Endothelial cell of umbilical vein (primary cell): ENCODE measurements around the gene LST1. TPM values are rescaled to one million over a fixed set of nuclear protein-coding genes. Genes with fewer than 3 reads are reported as not detected.

Source experiments
- BruUV-seq: library from RNA; stranded (reverse); fragments of 400-500 nt; replicated peaks from 2 replicates; lab custom pipeline; 2021; lab: Mats Ljungman, UMichigan
- CTCF ChIA-PET: fragments of 300-600, 350-600 bp; sonication (Branson Sonifier 250); formaldehyde crosslinking; loops from one replicate; lab custom pipeline; 2021; ENCODE audit warnings: antibody characterized with exemption, inconsistent platforms; lab: Charles Lee
- POLR2A ChIA-PET: fragments of 300-600, 350-600 bp; sonication (Branson Sonifier 250); formaldehyde crosslinking; loops from one replicate; lab custom pipeline; 2021; ENCODE audit warnings: antibody characterized with exemption, inconsistent platforms; lab: Charles Lee
- DNase-seq: peaks from one replicate; pipeline ENCODE4 v3.0.0-alpha.2; 2011; ENCODE audit warnings: low read depth, low spot score
- FAIRE-seq: peaks from 2 replicates; lab custom pipeline; 2011; peaks lifted over from hg19 to GRCh38; lab: Jason Lieb, UNC
- H2AFZ ChIP-seq: 2 replicates; pipeline ENCODE4 v1.6.0; 2012; ENCODE audit warnings: low read depth, low read length, control low read depth, inconsistent platforms
- H3K27ac ChIP-seq: 2 replicates; pipeline ENCODE4 v1.5.1; 2011; ENCODE audit warnings: low read depth, mild to moderate bottlenecking, control low read depth, low read length, moderate library complexity; ENCODE audit not compliant: insufficient read depth
- H3K27me3 ChIP-seq, 2 experiments: 2 replicates each; pipeline versions ENCODE4 v1.6.0 to v1.6.1; 2011; ENCODE audit warnings: low read length in 2 of 2, mixed read lengths in 1 of 2; ENCODE audit not compliant: control insufficient read depth in 2 of 2, insufficient read depth in 2 of 2
- H3K36me3 ChIP-seq, 2 experiments: 2 replicates in 1 of 2; 3 replicates in 1 of 2; pipeline ENCODE4 v1.5.1; 2011; ENCODE audit warnings: low read length in 2 of 2, mild to moderate bottlenecking in 1 of 2, moderate library complexity in 1 of 2; ENCODE audit not compliant: control insufficient read depth in 2 of 2, insufficient read depth in 2 of 2; ENCODE audit errors: extremely low read depth in 1 of 2
- H3K4me1 ChIP-seq: 3 replicates; pipeline ENCODE4 v1.5.1; 2011; ENCODE audit warnings: mild to moderate bottlenecking, low read length; ENCODE audit not compliant: control insufficient read depth, insufficient read depth; ENCODE audit errors: extremely low read depth
- H3K4me2 ChIP-seq: 2 replicates; pipeline ENCODE4 v1.6.1; 2011; ENCODE audit warnings: low read length, control low read depth, mixed read lengths; ENCODE audit not compliant: insufficient read depth
- H3K4me3 ChIP-seq, 3 experiments: fragments of 200-600 bp in 1 of 3; sonication (generic), shearing (Covaris generic) in 1 of 3; replicated peaks in 1 of 3; 2 replicates each; pipeline ENCODE4 v1.5.1; 2011 to 2016; ENCODE audit warnings: control low read depth in 3 of 3, low read length in 3 of 3, mild to moderate bottlenecking in 2 of 3, inconsistent platforms in 1 of 3, low read depth in 1 of 3, moderate library complexity in 1 of 3; ENCODE audit not compliant: insufficient read depth in 1 of 3
- H3K79me2 ChIP-seq: 2 replicates; pipeline ENCODE4 v1.6.0; 2012; ENCODE audit warnings: low read length, inconsistent platforms; ENCODE audit not compliant: control insufficient read depth, insufficient read depth
- H3K9ac ChIP-seq: replicated peaks from 2 replicates; pipeline ENCODE3; 2011; ENCODE audit warnings: low read length, control low read depth; ENCODE audit not compliant: insufficient read depth; ENCODE audit errors: extremely low read depth
- H3K9me1 ChIP-seq: replicated peaks from 3 replicates; pipeline ENCODE4 v1.6.0; 2011; ENCODE audit warnings: mild to moderate bottlenecking, low read length; ENCODE audit not compliant: control insufficient read depth, insufficient read depth; ENCODE audit errors: extremely low read depth
- H3K9me3 ChIP-seq: replicated peaks from 2 replicates; pipeline ENCODE4 v1.5.1; 2012; ENCODE audit warnings: low read length, inconsistent platforms; ENCODE audit not compliant: control insufficient read depth, insufficient read depth
- H4K20me1 ChIP-seq: replicated peaks from 2 replicates; pipeline ENCODE3; 2011; ENCODE audit warnings: mild to moderate bottlenecking, low read length; ENCODE audit not compliant: control insufficient read depth, insufficient read depth; ENCODE audit errors: extremely low read depth
- CTCF ChIP-seq, 2 donors: IDR thresholded peaks; 1 replicate in 1 of 2; 2 replicates in 1 of 2; pipeline ENCODE4 v1.5.1; 2011; ENCODE audit warnings: low read length in 2 of 2, mild to moderate bottlenecking in 2 of 2, moderate library complexity in 2 of 2, control low read depth in 1 of 2, inconsistent platforms in 1 of 2, low read depth in 1 of 2; ENCODE audit not compliant: insufficient read depth in 1 of 2; ENCODE audit errors: extremely low read depth in 1 of 2
- EZH2 ChIP-seq: IDR thresholded peaks from 2 replicates; pipeline ENCODE4 v1.6.1; 2012; ENCODE audit warnings: borderline replicate concordance, low read depth, mild to moderate bottlenecking, moderate library complexity, low read length, inconsistent platforms; ENCODE audit not compliant: severe bottlenecking
- FOS ChIP-seq: IDR thresholded peaks from 2 replicates; pipeline ENCODE4 v1.6.1; 2011; ENCODE audit warnings: mild to moderate bottlenecking, low read length, moderate library complexity, borderline replicate concordance; ENCODE audit not compliant: insufficient read depth
- GATA2 ChIP-seq: IDR thresholded peaks from 2 replicates; pipeline ENCODE4 v1.7.0; 2011; ENCODE audit warnings: low read depth, mild to moderate bottlenecking, moderate library complexity, mixed read lengths, low read length; ENCODE audit not compliant: insufficient read length, insufficient read depth
- JUN ChIP-seq: IDR thresholded peaks from 2 replicates; pipeline ENCODE4 v1.6.1; 2011; ENCODE audit warnings: borderline replicate concordance, low read depth; ENCODE audit not compliant: insufficient read length, insufficient read depth
- MAX ChIP-seq: IDR thresholded peaks from 2 replicates; pipeline ENCODE4 v1.6.1; 2011; ENCODE audit not compliant: insufficient read depth, insufficient read length
- MYC ChIP-seq: IDR thresholded peaks from one replicate; pipeline ENCODE4 v1.6.1; 2011; ENCODE audit warnings: mild to moderate bottlenecking, low read depth, low read length
- POLR2A ChIP-seq: IDR thresholded peaks from 2 replicates; pipeline ENCODE4 v1.6.1; 2012; ENCODE audit warnings: low read depth, mild to moderate bottlenecking, control low read depth, low read length
- POLR2AphosphoS5 ChIP-seq: IDR thresholded peaks from 2 replicates; pipeline ENCODE4 v1.6.1; 2012; ENCODE audit warnings: low read depth, mild to moderate bottlenecking, control low read depth, low read length, moderate library complexity; ENCODE audit not compliant: insufficient read depth
- dilution Hi-C: fragments of 300-500 bp; cut with MboI; formaldehyde crosslinking; loops from one replicate; pipeline ENCODE4 v1.15.0; 2019; ENCODE audit warnings: low sequenced_read_pairs; ENCODE audit not compliant: extremely low pct_ligation_motif_present
- intact Hi-C: fragments of 100-400 bp; cut with micrococcal nuclease; formaldehyde crosslinking; loops from one replicate; pipeline ENCODE4 v1.10.0; 2022
- polyA plus RNA-seq, 4 experiments: library from polyadenylated mRNA; depleted of rRNA in 3 of 4; stranded (reverse) in 3 of 4; unstranded in 1 of 4; fragments of >200 nt; gene quantifications; 2 replicates each; pipeline versions ENCODE4 v1.2.1 to v1.2.3, GENCODE V29; 2011 to 2012; ENCODE audit warnings: missing spikeins in 1 of 4
- total RNA-seq: library from RNA; stranded (reverse); gene quantifications from 2 replicates; pipeline ENCODE4 v1.2.3, GENCODE V29; 2021

Gene LST1
- total and polyA plus RNA-seq, 2 donors (not counting 3 experiments of a cell fraction or from before 2014, with no cell fraction given), result 1.00 to 1.8 TPM

GRCh38 chr6:31572041-31572911 is 13.8 kb upstream of the LST1 start, which contains the start of gene LTA:
LTA (plus strand) TSS chr6:31572289; CDS start chr6:31572743, 454 bp downstream.
- no peak within 1 kb of the TSS for H2AFZ ChIP-seq
- FAIRE-seq, result no peak
- H3K36me3 ChIP-seq, result no peaks in the 10 kb centered on the region
- ChIA-PET POLR2A (no interaction called here), CTCF (interaction anchor here (17.0 to 32.6 kb wide), 2 partner anchors 16 to 23 kb away, joined by 286 to 1517 read pairs; partner anchors contain the start of genes ATP6V1G2, DDX39B, NCR3 and NFKBIL1)
- H3K27ac ChIP-seq, result no peak within 1 kb of the TSS
- H3K4me3 ChIP-seq, result no peak within 1 kb of the TSS
- no peaks in the 10 kb centered on the region for H3K27me3 ChIP-seq
- H3K4me2 ChIP-seq, result no peak within 1 kb of the TSS
- H3K4me1 ChIP-seq, result no peaks in the 10 kb centered on the region
- no peaks in the 10 kb centered on the region for H3K79me2 ChIP-seq
- BruUV-seq, result no TSS peak
- DNase-seq, result no peak
- H4K20me1 ChIP-seq, result no peaks in the 10 kb centered on the region
- dilution Hi-C loops (no loop called here), intact Hi-C loops (no loop called here)
- no peaks in the 10 kb centered on the region for H3K9me1 ChIP-seq
- no peaks in the 10 kb centered on the region for H3K9me3 ChIP-seq
- TF ChIP-seq GATA2, result no peak
- no peak for TF ChIP-seq MYC
- TF ChIP-seq POLR2A, result no peak
- TF ChIP-seq CTCF (IDR thresholded peaks at IDR 0.05; ENCODE audit: extremely low read depth in 1 of 2, insufficient read depth in 1 of 2, low read depth in 1 of 2, low read length in 2 of 2), result no peak
- no peak for TF ChIP-seq POLR2AphosphoS5
- TF ChIP-seq MAX, result no peak
- no peak for TF ChIP-seq EZH2
- TF ChIP-seq JUN, result no peak
- no peak for TF ChIP-seq FOS
- H3K9ac ChIP-seq, result no peak within 1 kb of the TSS
